Rectal smooth muscle tissue (tissue), 1 donor: ENCODE results near the gene CCDC149.

ENCODE experiments used
- H3K27ac ChIP-seq: one replicate; pipeline ENCODE4 v1.7.0; 2013; ENCODE audit warnings: low read depth, low read length, inconsistent platforms
- H3K27me3 ChIP-seq: one replicate; pipeline ENCODE4 v1.7.0; 2013; ENCODE audit warnings: low read length; ENCODE audit not compliant: control insufficient read depth, insufficient read depth
- H3K36me3 ChIP-seq: one replicate; pipeline ENCODE4 v1.7.0; 2013; ENCODE audit warnings: low read length; ENCODE audit not compliant: control insufficient read depth, insufficient read depth
- H3K4me1 ChIP-seq: one replicate; pipeline ENCODE4 v1.7.0; 2013; ENCODE audit warnings: low read length; ENCODE audit not compliant: control insufficient read depth, insufficient read depth
- H3K4me3 ChIP-seq: one replicate; pipeline ENCODE4 v1.7.0; 2013; ENCODE audit warnings: low read length
- H3K9ac ChIP-seq: one replicate; pipeline ENCODE4 v1.7.0; 2013; ENCODE audit warnings: low read length

The CCDC149 gene

DNA sequence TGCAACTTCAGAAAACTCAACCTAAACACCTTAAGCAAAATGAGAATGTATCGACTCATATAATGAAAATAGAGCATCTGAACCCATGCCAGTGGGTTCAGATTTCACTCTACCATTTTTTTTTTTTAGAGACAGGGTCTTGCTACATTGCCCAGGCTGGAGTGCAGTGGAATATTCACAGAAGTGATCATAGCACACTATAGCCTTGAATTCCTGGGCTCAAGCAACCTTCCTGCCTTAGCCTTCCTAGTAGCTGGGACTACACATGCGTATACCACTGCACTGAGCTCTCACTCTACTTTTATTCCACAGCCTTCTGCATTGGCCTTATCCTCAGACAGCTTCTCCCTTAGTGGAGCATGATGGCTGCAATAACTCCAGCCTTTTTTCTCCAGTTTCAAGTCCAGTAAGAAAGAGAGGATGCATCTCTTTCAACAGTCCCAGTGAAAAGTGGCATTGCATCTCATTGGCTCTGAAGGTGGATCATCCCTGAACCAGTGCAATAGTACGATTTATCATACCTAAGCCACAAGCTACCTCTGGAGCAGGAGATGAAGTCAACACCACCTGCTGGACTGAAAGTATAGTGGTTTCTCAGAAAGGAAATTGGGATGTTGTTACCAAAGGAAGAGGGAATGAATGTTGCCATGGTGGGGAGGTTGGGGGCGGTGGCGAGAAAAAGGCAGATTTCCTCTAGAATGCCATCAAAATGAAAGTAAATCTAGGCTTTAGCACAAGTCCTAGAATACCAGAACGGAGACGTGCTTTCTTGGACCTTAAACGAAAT, 119.4 kb downstream of the CCDC149 start:
- Histone ChIP-seq H3K36me3 (no peaks in the 10 kb centered on the region), H3K4me1 (peaks cover 18% of the 10 kb centered on the region), H3K4me3 (no peak overlapping the region), H3K27ac (peak overlapping the region; percentile 93), H3K9ac (no peak overlapping the region), H3K27me3 (no peaks in the 10 kb centered on the region)

DNA sequence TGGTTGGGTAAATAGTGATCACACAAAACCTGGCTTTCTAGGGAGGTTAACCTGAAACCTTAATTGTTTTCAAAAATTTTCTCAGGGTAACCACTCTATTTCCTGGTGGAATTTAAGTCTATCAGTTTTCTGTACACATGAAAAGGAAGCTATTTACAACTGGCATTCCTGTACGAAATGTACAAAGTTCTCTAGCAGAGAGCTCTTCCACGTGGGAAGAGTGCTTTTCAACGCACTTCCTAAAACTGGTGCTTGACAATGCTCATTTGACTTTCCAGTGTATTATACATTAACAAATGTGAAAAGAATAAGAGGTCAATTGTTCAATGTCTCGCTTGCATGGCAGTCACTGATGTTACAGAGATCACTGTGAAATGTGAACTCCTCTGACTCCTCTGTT, 120.3 kb downstream of the CCDC149 start:
- H3K27me3 ChIP-seq: no peaks in the 10 kb centered on the region
- no peaks in the 10 kb centered on the region for H3K36me3 ChIP-seq
- H3K27ac ChIP-seq: no peak overlapping the region
- no peak overlapping the region for H3K9ac ChIP-seq
- peaks cover 18% of the 10 kb centered on the region for H3K4me1 ChIP-seq
- no peak overlapping the region for H3K4me3 ChIP-seq

DNA sequence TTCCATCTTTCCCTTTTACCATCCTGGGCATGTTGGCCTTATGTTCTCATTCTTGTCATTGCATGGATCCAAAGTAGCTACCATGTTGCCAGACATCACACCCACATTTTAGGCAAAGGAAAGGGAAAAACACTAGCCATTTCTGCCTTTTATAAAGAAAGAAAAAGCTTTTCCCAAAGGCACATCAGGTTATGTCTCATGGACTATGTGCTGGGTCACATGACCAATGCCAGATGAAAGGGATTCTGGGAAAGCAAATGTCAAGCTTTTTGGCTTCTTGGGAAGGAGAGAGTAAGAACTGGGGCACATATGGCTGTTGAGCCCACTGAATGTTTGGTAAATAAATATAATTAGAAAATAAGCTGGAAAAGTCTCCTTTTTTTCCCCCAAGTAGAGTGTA, 121.8 kb downstream of the CCDC149 start:
- H3K27me3 ChIP-seq: no peaks in the 10 kb centered on the region
- no peak overlapping the region for H3K27ac ChIP-seq
- H3K4me3 ChIP-seq: no peak overlapping the region
- H3K9ac ChIP-seq: no peak overlapping the region
- H3K4me1 ChIP-seq: peaks cover 11% of the 10 kb centered on the region
- no peaks in the 10 kb centered on the region for H3K36me3 ChIP-seq

DNA sequence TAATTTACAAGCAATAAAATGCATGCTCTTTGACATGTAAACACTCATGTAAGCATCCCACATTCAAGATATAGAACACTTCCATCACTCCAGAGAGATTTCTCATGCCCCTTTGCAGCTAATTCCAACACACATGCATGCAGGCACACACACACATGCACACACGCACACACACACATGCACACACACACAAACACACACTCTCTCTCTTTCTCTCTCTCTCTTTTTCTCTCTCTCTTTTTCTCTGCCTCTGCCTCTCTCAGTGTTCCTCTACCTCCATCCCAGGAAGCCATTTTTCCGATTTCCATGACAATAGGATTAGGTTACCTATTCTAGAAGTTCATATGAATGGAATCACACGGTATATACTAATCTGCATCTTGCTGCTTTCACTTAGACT, 129.3 kb downstream of the CCDC149 start:
- peaks cover 14% of the 10 kb centered on the region for H3K4me1 ChIP-seq
- no peak overlapping the region for H3K27ac ChIP-seq
- H3K4me3 ChIP-seq: no peak overlapping the region
- no peak overlapping the region for H3K9ac ChIP-seq
- H3K36me3 ChIP-seq: no peaks in the 10 kb centered on the region
- no peaks in the 10 kb centered on the region for H3K27me3 ChIP-seq

DNA sequence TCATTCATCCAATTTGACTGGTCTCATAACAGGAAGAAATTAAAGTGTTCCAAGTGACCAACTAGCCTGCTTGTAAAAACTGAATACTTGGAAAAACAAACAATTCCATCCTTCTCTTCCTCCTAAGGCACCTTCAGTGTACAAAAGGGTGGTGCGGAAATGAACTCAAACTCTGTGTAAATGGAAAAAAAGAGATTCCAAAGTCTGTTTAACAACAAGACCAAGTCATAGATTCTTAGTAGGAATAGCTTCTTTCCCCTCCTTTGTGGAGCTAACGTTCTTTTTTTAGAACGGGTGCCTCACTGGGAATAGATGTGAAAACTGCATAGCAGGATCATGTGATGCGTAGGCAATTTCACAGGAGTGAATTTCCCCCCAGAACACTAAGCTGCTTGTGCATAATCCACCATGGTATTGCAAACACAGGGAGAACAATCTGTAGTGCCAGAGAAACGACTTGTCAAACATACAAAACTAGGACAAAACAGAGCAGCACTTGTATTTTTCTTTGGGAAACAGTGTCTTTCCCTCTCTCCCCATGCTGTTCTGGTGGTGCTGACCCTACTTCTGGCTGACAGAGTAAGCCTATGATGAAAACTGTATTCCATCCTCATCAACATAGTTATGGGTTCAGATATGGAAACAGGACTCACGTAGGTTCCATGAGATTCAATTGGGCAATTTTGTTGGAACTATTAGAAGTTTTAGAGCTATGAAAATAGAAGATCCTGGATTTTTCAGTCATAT, 130.7 kb downstream of the CCDC149 start:
- Histone ChIP-seq H3K9ac (no peak overlapping the region), H3K4me1 (peaks cover 14% of the 10 kb centered on the region), H3K27ac (peak overlapping the region; percentile 62), H3K27me3 (no peaks in the 10 kb centered on the region), H3K4me3 (peak overlapping the region; percentile 1), H3K36me3 (no peaks in the 10 kb centered on the region)

DNA sequence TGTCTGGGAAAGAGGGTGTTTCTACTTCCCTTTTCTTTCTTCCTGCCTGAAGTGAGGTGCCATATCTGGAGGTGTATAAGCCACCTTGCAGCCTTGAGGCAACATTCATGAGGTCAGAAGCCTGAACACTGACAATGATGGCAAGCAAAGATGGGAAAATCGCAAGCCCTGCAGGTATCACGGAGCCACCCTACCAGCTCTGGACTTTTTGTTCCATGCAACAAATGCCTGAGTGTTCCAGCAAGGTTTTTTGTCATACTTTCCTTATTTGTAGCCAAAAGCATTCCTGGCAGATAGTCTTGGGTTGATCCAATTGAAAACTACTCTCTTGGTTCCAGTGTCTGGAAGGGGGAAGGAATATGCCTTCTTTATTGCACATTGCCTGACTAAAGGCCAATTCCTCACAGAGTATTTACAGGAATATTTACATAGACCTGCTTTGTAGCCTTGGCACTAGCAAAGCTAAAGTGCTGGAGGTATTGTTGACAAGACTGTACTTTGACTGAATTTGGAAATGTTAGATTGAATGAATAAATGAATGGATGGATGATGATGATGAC, 131.8 kb downstream of the CCDC149 start:
- Histone ChIP-seq H3K27me3 (no peaks in the 10 kb centered on the region), H3K36me3 (no peaks in the 10 kb centered on the region), H3K27ac (no peak overlapping the region), H3K4me3 (no peak overlapping the region), H3K9ac (no peak overlapping the region), H3K4me1 (peaks cover 14% of the 10 kb centered on the region)

DNA sequence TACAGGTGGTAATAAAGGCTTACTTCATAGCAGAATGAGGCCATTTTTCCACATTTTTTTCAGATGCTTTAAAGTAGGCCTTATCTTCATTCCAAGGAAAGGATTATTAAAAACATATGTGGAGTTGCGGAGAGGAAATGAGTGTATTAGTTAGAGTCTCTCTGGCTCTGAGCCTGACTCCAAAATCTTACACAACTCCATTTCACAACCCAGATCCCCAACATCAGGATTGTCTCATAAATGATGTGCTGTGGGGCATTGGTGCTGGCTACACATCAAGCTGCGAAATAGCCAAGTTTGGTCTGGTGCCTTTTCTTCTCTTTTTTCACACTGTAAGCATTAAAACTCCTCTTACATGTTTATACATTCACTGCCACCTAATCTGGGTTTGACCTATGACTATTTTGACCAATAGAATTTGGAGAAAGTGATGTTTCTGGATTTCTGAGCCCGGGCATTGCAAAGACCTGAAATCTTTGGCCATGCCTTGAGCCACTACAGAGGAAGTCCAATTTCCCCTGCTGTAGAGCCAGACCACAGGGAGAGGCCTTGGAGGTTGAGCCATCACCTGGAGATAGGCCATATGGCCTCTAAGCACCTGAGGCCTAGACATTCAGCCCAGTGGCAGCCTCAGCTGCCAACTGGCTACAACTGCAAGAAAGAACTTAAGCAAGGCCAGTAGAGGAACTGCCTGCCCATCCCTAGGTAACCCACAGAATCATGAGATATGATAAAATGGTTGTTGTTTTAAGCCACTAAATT, 134.2 kb downstream of the CCDC149 start:
- Histone ChIP-seq H3K4me3 (no peak overlapping the region), H3K9ac (no peak overlapping the region), H3K27me3 (no peaks in the 10 kb centered on the region), H3K27ac (no peak overlapping the region), H3K4me1 (peaks cover 14% of the 10 kb centered on the region), H3K36me3 (no peaks in the 10 kb centered on the region)

DNA sequence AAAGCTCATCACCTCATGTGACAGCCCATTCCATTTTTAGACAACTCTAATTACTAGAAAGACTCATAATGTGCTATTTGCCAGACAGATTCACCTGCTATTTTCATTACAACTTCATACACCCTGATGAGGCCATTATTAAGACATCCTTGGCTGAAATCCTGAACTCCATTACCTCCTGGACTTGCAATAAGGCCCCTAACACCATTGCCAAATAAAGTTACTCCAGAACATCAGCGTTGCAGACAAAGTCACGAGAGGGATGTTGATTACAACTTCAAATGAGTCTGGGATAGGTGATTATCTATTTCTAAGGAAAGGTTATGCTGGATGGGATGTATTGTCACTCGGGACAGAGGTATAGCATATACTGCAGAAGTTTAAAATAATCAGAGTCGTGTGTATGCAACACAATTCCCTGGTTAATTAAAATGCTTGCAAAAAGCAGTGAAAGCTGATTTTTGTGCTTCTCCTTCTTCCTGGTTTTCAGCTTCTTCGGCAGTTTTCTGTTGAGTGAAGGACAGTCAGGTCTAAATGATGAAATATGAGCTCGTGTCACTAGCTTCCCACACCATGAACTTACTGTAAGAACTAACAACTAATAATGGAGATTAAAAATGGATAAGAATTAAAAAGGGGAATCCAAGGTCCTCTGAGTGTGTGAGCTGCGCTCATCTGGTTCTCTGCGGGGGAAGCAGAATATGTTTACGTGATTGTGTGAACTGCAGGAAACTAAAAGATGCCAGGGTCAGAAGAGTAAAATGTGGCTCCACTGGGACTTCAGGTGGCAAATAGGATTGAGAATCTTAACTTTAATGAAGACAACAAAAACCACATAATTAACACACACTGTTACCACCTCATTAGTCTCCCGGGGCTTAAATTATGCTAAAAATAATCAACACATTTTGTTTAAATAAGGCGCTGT, 135.0 kb downstream of the CCDC149 start:
- H3K27me3 ChIP-seq: no peaks in the 10 kb centered on the region
- no peak overlapping the region for H3K4me3 ChIP-seq
- no peaks in the 10 kb centered on the region for H3K36me3 ChIP-seq
- H3K27ac ChIP-seq: no peak overlapping the region
- H3K4me1 ChIP-seq: peaks cover 14% of the 10 kb centered on the region
- no peak overlapping the region for H3K9ac ChIP-seq

DNA sequence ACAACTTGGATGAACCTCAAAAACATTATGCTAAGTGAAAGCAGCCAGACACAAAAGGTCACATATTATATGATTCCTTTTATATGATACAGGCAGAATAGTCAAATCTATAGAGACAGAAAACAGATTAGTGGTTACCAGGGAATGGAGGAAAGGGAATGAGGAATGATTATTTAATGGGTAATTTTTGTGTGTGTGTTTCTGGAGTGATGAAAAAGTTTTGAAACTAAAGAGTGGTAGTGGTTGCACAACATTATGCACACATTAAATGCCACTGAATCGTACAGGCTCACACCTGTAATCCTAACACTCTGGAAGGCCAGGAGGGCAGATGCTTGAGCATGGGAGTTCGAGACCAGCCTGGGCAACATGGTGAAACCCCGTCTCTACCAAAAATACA, 137.1 kb downstream of the CCDC149 start:
- Histone ChIP-seq H3K36me3 (no peaks in the 10 kb centered on the region), H3K27me3 (no peaks in the 10 kb centered on the region), H3K4me3 (no peak overlapping the region), H3K4me1 (peaks cover 7% of the 10 kb centered on the region), H3K9ac (no peak overlapping the region), H3K27ac (no peak overlapping the region)

DNA sequence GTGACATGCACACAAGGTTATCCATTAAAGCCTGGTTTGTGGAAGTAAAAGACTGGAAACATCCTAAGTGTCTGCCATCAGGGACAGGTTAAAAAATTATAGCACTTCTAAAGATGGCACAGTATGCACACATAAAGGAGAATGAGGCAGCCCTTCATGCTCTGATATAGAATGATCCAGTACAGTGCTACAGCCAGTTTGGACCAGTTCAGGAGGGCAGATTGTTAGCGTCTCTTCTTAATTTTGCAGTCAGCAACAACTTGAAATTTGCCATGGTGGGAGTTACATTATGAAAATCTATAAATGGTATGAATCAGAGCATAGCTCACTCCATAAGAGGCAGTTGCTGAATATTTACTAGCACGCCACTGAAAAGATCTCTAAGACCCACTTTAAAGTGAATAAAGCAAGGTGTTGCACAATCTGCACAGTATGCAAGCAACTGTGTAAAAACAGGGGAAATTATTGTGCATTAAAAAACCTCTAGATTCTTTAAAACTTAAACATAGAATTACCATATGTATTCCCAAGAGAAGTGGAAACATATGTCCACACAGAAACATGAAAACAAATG, 137.7 kb downstream of the CCDC149 start:
- no peak overlapping the region for H3K9ac ChIP-seq
- peaks cover 7% of the 10 kb centered on the region for H3K4me1 ChIP-seq
- H3K27me3 ChIP-seq: no peaks in the 10 kb centered on the region
- no peaks in the 10 kb centered on the region for H3K36me3 ChIP-seq
- no peak overlapping the region for H3K4me3 ChIP-seq
- H3K27ac ChIP-seq: no peak overlapping the region

DNA sequence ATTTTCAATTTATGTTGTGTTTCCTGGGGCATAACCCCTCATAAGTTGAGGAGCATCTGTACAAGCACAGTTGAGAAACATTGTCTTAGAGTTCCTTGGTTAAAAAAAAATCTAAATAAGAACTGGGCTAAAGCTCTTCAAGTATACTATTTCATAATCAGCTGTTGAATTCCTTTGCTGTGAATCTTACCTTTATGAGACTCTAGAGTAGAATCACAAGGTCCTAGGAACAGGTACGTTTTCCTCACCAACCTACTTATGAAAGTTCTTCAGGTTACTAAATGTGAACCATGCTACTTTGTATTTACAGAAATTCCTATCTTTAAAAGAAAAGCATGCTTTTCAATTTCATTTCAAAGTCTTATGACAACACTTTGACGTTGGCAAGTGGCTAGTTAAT, 138.4 kb downstream of the CCDC149 start:
- no peaks in the 10 kb centered on the region for H3K27me3 ChIP-seq
- H3K27ac ChIP-seq: no peak overlapping the region
- H3K4me1 ChIP-seq: peaks cover 7% of the 10 kb centered on the region
- H3K36me3 ChIP-seq: no peaks in the 10 kb centered on the region
- no peak overlapping the region for H3K4me3 ChIP-seq
- no peak overlapping the region for H3K9ac ChIP-seq
